ENCODE results near the gene ANKRD33B. TPM values are rescaled to one million over a fixed set of nuclear protein-coding genes. Genes with fewer than 3 reads are reported as not detected.

Gene ANKRD33B
- total RNA-seq, 1 experiment from 2014 or later: 3.1 TPM

DNA sequence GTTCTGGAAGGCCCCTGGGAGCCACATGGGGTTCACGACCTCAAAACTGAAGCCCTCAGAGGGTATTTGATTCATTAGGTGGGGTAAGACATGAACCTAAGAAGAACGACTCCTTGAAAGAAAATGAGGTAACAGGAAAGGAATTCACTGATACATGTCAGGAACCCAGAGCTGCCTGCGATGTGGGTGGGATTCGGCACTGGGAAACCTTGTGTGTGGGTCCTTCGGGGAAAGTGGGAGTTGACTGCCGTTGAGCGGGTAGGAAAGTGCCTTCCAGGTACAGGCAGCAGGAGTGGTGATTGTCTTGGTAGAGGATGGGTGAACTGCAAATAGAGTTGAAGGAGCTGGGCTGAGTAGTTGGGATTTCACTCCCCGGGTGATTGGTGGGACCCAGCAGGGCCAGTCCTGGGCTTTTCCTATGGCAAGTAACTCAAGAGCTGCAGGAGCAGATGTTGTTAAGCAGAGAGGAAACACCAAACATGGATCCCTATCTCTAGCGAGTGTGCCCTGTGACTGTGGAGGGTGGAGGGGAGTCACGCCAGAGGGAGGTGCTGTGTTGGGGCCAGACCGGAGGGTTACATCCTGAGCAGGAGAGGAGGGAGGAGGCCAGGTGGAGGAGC is 30.8 kb downstream of the ANKRD33B start:
- DNase-seq (ENCODE audit: unreplicated experiment): no peak
- TF ChIP-seq, protein P1, sequence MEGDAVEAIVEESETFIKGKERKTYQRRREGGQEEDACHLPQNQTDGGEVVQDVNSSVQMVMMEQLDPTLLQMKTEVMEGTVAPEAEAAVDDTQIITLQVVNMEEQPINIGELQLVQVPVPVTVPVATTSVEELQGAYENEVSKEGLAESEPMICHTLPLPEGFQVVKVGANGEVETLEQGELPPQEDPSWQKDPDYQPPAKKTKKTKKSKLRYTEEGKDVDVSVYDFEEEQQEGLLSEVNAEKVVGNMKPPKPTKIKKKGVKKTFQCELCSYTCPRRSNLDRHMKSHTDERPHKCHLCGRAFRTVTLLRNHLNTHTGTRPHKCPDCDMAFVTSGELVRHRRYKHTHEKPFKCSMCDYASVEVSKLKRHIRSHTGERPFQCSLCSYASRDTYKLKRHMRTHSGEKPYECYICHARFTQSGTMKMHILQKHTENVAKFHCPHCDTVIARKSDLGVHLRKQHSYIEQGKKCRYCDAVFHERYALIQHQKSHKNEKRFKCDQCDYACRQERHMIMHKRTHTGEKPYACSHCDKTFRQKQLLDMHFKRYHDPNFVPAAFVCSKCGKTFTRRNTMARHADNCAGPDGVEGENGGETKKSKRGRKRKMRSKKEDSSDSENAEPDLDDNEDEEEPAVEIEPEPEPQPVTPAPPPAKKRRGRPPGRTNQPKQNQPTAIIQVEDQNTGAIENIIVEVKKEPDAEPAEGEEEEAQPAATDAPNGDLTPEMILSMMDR (IDR thresholded peaks at IDR 0.05; ENCODE audit: unreplicated experiment): no peak
- H3K27me3 Mint-ChIP-seq (ENCODE audit: insufficient read depth, unreplicated experiment): no peaks in the 10 kb centered on the region
- peak overlapping the region; percentile 94 for H3K27ac Mint-ChIP-seq (ENCODE audit: low read depth, unreplicated experiment)
- ChIA-PET POLR2A (interaction anchor here (1.4 kb wide), 1 partner anchor 31 kb away, joined by 5 read pairs; the partner anchor contains the start of gene ANKRD33B), CTCF (interaction anchor here (1.1 to 1.9 kb wide), 4 partner anchors 33 to 311 kb away, joined by 3 to 6 read pairs (median 4); no protein-coding TSS in a partner anchor)
- no peaks in the 10 kb centered on the region for H3K9me3 Mint-ChIP-seq (ENCODE audit: unreplicated experiment)
- no peak overlapping the region for H3K4me3 Mint-ChIP-seq (ENCODE audit: unreplicated experiment)
- intact Hi-C loops (cut with micrococcal nuclease): no loop called here
- peaks cover 42% of the 10 kb centered on the region for H3K4me1 Mint-ChIP-seq (ENCODE audit: insufficient read depth, unreplicated experiment)
- no TSS peak for BruUV-seq (replicated peaks)
- H3K36me3 Mint-ChIP-seq (ENCODE audit: insufficient read depth, unreplicated experiment): no peaks in the 10 kb centered on the region

DNA sequence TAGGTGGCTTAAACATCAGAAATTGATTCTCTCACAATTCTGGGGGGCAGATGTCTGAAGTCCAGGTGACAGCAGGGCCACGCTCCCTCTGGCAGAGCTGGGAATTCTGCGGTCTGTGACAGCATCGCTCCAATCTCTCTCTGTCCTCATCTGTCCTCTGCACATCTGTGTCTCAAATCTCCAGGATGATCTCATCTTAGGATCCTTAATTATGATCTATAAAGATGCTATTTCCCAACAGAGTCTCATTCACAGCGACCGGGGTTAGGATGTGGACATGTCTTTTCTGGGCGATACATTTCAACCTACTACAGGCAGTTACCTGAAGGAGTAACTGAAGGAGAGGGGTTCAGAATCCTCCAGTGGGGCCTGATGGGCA is 31.4 kb downstream of the ANKRD33B start:
- TF ChIP-seq, protein P1 (IDR thresholded peaks at IDR 0.05; ENCODE audit: unreplicated experiment): no peak
- H3K27ac Mint-ChIP-seq (ENCODE audit: low read depth, unreplicated experiment): peak overlapping the region; percentile 94
- CTCF ChIA-PET: interaction anchor here (0.6 to 1.5 kb wide), 3 partner anchors 14 to 311 kb away, joined by 3 to 4 read pairs (median 4); no protein-coding TSS in a partner anchor
- peak overlapping the region; percentile 54 for H3K4me3 Mint-ChIP-seq (ENCODE audit: unreplicated experiment)
- TSS peak; percentile 91 for BruUV-seq (replicated peaks)
- no peaks in the 10 kb centered on the region for H3K27me3 Mint-ChIP-seq (ENCODE audit: insufficient read depth, unreplicated experiment)
- peak; percentile 43 for DNase-seq (ENCODE audit: unreplicated experiment)
- peaks cover 47% of the 10 kb centered on the region for H3K4me1 Mint-ChIP-seq (ENCODE audit: insufficient read depth, unreplicated experiment)
- H3K9me3 Mint-ChIP-seq (ENCODE audit: unreplicated experiment): no peaks in the 10 kb centered on the region
- H3K36me3 Mint-ChIP-seq (ENCODE audit: insufficient read depth, unreplicated experiment): no peaks in the 10 kb centered on the region
- intact Hi-C loops (cut with micrococcal nuclease): no loop called here
- POLR2A ChIA-PET: no interaction called here

DNA sequence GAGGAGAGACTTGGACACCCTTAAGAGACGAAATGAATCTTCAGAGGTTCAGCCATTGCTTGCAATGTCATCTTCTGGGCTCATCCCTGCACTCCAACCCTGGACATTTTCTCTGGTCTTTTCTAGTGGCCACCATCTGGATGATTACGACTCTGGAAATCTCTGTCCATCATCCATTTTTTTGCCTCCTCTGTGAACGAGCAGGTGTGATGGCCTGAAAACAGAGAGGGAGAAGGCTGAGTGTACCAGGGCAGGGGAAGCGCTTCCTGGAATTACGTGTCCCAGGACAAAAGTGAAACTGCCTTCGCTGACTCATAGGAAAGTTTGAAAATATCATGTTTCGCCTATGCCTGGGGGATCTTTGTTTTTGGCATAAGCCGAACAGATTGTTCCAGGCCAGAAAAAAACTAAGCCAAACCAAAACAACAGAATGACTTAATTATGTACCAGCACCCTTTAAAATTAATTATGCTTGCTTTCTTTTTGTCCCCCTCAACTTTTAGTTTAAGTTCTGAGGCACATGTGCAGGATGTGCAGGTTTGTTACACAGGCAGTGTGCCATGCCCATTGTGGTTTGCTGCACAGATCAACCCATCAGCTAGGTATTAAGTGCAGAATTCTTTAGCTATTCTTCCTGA is 31.9 kb downstream of the ANKRD33B start:
- peak; percentile 96 for DNase-seq (ENCODE audit: unreplicated experiment)
- H3K9me3 Mint-ChIP-seq (ENCODE audit: unreplicated experiment): no peaks in the 10 kb centered on the region
- H3K4me1 Mint-ChIP-seq (ENCODE audit: insufficient read depth, unreplicated experiment): peaks cover 44% of the 10 kb centered on the region
- no TSS peak for BruUV-seq (replicated peaks)
- intact Hi-C loops (cut with micrococcal nuclease): no loop called here
- H3K27ac Mint-ChIP-seq (ENCODE audit: low read depth, unreplicated experiment): peak overlapping the region; percentile 94
- no peaks in the 10 kb centered on the region for H3K27me3 Mint-ChIP-seq (ENCODE audit: insufficient read depth, unreplicated experiment)
- peak overlapping the region; percentile 54 for H3K4me3 Mint-ChIP-seq (ENCODE audit: unreplicated experiment)
- TF ChIP-seq, protein P1 (IDR thresholded peaks at IDR 0.05; ENCODE audit: unreplicated experiment): no peak
- no peaks in the 10 kb centered on the region for H3K36me3 Mint-ChIP-seq (ENCODE audit: insufficient read depth, unreplicated experiment)
- ChIA-PET POLR2A (interaction anchor here (1.6 kb wide), 1 partner anchor 31 kb away, joined by 7 read pairs; no protein-coding TSS in a partner anchor), CTCF (interaction anchor here (0.6 kb wide), 1 partner anchor 13 kb away, joined by 4 read pairs; no protein-coding TSS in a partner anchor)

DNA sequence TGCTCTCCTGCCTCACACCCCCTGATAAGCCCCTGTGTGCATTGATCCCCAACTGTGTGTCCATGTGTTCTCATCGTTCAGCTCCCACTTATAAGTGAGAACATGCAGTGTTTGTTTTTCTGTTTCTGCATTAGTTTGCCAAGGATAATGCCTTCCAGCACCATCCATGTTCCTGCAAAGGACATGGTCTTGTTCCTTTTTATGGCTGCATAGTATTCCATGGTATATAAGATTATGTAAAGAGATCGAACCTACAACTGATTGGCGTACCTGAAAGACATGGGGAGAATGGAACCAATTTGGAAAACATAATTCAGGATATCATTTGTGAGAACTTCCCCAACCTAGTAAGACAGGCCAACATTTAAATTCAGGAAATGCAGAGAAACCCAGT is 32.4 kb downstream of the ANKRD33B start:
- H3K9me3 Mint-ChIP-seq (ENCODE audit: unreplicated experiment): no peaks in the 10 kb centered on the region
- intact Hi-C loops (cut with micrococcal nuclease): no loop called here
- no peak for DNase-seq (ENCODE audit: unreplicated experiment)
- H3K4me1 Mint-ChIP-seq (ENCODE audit: insufficient read depth, unreplicated experiment): peaks cover 47% of the 10 kb centered on the region
- H3K4me3 Mint-ChIP-seq (ENCODE audit: unreplicated experiment): peak overlapping the region; percentile 54
- no peaks in the 10 kb centered on the region for H3K36me3 Mint-ChIP-seq (ENCODE audit: insufficient read depth, unreplicated experiment)
- BruUV-seq (replicated peaks): no TSS peak
- TF ChIP-seq, protein P1 (IDR thresholded peaks at IDR 0.05; ENCODE audit: unreplicated experiment): no peak
- ChIA-PET POLR2A (interaction anchor here (1.6 kb wide), 1 partner anchor 31 kb away, joined by 7 read pairs; no protein-coding TSS in a partner anchor), CTCF (interaction anchor here (0.5 kb wide), 1 partner anchor 1028 kb away, joined by 5 read pairs; no protein-coding TSS in a partner anchor)
- H3K27ac Mint-ChIP-seq (ENCODE audit: low read depth, unreplicated experiment): peak overlapping the region; percentile 94
- H3K27me3 Mint-ChIP-seq (ENCODE audit: insufficient read depth, unreplicated experiment): no peaks in the 10 kb centered on the region
